Left cardiac atrium (tissue), 4 donors: Measurements from ENCODE around the gene DHDH. TPM values are rescaled to one million over a fixed set of nuclear protein-coding genes. Genes with fewer than 3 reads are reported as not detected.
"Not testable (repeated sequence)": the region's sequence is repeated elsewhere in the genome, so short reads cannot be mapped to it uniquely, and the experiment has no call there.

Experiments used
- ATAC-seq, 2 donors: fragments of 200-7000 bp; cut with Tn5 transposase; one replicate each; pipeline ENCODE4 v1.9.1; 2020; ENCODE audit warnings: mild to moderate bottlenecking in 2 of 2, moderate library complexity in 2 of 2
- DNase-seq: peaks from one replicate; pipeline ENCODE4 v3.0.0-alpha.2; 2020
- intact Hi-C, 2 donors: fragments of 100-400 bp; cut with DNase I; formaldehyde crosslinking; loops; one replicate each; pipeline versions ENCODE4 v1.14.1 to v1.15.1; 2022 to 2023
- long read RNA-seq: library from polyadenylated mRNA; unstranded; transcript quantifications from one replicate; pipeline ENCODE4 v2.0.0, GENCODE V29; 2021
- total RNA-seq, 2 donors: library from RNA; stranded (reverse); fragmentation: NEBNext Ultra II Directional; extraction: Animal tissue kit (Norgen Biotek cat#: 25700); gene quantifications; one replicate each; pipeline ENCODE4 v1.2.1, GENCODE V29; 2021
- donor health status: DM: no; HTN: yes; CAD: no.
- donor health status: DM: no; HTN: yes; CAD: no; lungs with severe emphysema.
- donor health status: DM: yes; HTN: yes; CAD: no.
- donor health status: Dilated cardiomyopathy.

DHDH gene
- not detected for total RNA-seq
- long read RNA-seq = 0 reads

DNA sequence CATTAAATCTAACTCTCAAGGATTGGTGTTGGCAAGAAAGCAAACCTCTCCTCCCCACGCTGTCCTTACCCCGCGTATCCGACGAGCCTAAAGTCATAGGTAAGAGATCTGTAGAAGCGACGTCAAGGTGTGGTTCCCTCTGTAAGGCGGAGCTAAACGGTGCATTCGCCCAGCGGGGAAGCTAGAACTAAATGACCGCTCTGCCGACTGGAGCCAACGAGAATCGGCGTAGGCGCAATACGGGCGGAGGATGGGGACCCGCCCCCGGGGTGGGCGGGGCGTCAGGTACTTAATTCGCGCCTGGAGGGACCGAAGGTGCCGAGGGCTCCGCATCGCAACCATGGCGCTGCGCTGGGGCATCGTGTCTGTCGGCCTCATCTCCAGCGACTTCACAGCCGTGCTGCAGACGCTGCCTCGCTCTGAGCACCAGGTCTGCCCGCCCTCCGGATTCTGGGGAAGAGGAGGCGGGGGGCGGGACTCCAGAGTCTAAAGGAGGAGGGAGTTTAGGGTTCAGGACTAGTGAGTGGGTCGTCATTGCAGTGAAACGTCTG, at the start of gene DHDH:
TSS of gene DHDH (plus strand) at position 318 of the 551 bp plus-strand sequence. CDS start at position 341, 23 bp downstream.
- ATAC-seq = peak; percentile 76 to 95
- intact Hi-C loops = no loop called here
- DNase-seq = peak; percentile 80

- intact Hi-C loops = no loop called here
- ATAC-seq (no peak), DNase-seq (no peak)
These were observed 49.8 kb upstream of the DHDH start for GRCh38 chr19:48883726-48884125.

- intact Hi-C loops = no loop called here
- no peak for ATAC-seq
- DNase-seq = no peak
These were observed 45.5 kb upstream of the DHDH start for GRCh38 chr19:48887861-48888612.

DNA sequence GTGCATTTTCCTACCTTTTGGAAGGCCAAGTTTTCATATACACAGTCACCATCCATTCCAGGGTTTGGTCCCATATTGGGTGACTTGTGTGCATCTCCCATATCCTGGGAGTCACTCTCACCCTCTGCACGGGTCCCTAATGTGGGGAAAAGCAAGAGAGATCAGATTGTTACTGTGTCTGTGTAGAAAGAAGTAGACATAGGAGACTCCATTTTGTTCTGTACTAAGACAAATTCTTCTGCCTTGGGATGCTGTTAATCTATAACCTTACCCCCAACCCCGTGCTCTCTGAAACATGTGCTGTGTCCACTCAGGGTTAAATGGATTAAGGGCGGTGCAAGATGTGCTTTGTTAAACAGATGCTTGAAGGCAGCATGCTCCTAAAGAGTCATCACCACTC, 44.0 kb upstream of the DHDH start:
- intact Hi-C loops, ATAC-seq, DNase-seq: not testable (repeated sequence)

DNA sequence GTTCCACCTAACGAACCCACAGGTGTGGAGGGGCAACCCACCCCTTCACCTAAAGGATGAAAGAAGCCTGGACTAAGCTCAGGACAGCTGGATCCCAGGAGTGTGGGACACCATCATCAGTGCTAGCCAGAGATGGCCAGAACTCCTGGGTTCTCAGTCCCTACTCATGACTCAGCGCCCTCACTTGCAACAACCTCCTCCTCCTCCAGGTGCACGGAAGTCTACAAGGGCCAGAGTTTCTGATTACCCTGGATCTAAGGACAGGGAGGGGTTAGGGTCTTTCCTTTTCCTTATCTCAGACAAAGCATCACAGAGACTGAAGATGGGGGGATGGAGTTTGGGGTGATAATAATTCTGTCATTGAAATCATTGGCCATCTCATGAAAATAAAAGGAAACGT, 42.9 kb upstream of the DHDH start:
- intact Hi-C loops = no loop called here
- ATAC-seq = no peak
- DNase-seq = no peak

DNA sequence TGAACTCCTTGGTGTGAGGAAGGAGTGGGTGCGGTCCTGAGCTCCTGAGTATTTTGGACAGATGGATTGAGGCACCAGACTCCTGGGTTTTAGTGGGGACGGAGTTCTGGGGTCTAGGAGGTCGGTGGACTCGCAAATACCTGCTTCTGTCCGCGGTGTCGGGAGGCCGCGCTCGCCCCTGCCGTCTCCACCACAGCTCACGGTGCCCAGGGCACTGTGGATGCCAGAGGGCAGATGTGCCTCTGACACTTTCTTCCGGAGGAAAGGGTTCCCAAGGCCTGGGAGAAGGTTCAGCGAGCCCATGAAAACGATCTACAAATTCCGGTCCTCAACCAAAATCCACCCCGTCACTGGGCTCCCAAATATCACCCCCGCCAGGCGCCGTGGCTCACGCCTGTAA, 38.3 kb upstream of the DHDH start:
- intact Hi-C loops = no loop called here
- ATAC-seq (no peak), DNase-seq (no peak)

GRCh38 chr19:48896191-48896720, 37.2 kb upstream of the DHDH start:
- peak; percentile 78 for DNase-seq
- intact Hi-C loops = no loop called here
- ATAC-seq = peak; percentile 34 to 62

- no peak for ATAC-seq
- intact Hi-C loops = no loop called here
- DNase-seq = no peak
These were observed 36.3 kb upstream of the DHDH start for GRCh38 chr19:48897181-48897580.

GRCh38 chr19:48899386-48899749, 34.1 kb upstream of the DHDH start:
- DNase-seq, ATAC-seq, intact Hi-C loops: not testable (repeated sequence)

GRCh38 chr19:48899781-48900476, 33.6 kb upstream of the DHDH start, which contains the start of gene NUCB1:
Gene NUCB1, plus strand, starts transcription at chr19:48900312. Its CDS starts 485 bp downstream, at chr19:48900797.
- peak; percentile 99 for DNase-seq
- ATAC-seq = peak; percentile 97 to 98
- intact Hi-C loops = loop anchor here in 1 of 2 donors (10.0 kb wide), 1 partner anchor 55 kb away; the partner anchor contains the start of gene BAX

GRCh38 chr19:48900477-48901406, 32.8 kb upstream of the DHDH start:
- intact Hi-C loops = loop anchor here in 1 of 2 donors (10.0 kb wide), 1 partner anchor 54 kb away; the partner anchor contains the start of gene BAX
- peak; percentile 15 to 25 for ATAC-seq
- no peak for DNase-seq

DNA sequence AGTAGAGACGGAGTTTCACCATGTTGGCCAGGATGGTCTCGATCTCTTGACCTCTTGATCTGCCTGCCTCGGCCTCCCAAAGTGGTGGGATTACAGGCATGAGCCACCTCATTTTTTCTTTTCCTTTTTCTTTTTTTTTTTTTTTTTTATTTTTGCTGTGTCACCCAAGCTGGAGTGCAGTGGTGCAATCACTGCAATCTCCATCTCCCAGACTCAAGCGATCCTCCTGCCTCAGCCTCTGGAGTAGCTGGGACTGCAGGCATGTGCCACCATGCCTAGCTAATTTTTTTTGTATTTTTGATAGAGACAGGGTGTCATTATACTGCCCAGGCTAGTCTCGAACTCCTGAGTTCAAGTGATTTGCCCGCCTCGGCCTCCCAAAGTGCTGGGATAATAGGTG, 31.2 kb upstream of the DHDH start:
- DNase-seq, ATAC-seq: not testable (repeated sequence)
- intact Hi-C loops = loop anchor here in 1 of 2 donors (10.0 kb wide), 1 partner anchor 53 kb away; the partner anchor contains the start of gene BAX

DNA sequence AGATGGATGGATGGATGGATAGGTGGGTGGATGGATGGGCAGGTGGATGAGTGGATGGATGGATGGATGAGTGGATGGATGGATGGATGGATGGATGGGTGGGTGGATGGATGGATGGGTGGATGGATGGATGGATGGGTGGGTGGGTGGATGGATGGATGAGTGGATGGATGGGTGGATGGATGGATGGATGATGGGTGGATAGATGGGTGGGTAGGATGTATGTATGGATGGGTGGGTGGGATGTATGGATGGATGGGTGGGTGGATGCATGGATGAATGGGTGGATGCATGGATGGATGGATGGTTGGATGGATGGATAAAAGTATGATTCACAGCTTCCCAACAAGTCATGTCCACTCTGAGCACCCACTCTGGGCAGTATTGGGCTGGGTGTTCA, 29.7 kb upstream of the DHDH start:
- intact Hi-C loops = loop anchor here in 1 of 2 donors (10.0 kb wide), 1 partner anchor 51 kb away; the partner anchor contains the start of gene BAX
- DNase-seq, ATAC-seq: not testable (repeated sequence)

DNA sequence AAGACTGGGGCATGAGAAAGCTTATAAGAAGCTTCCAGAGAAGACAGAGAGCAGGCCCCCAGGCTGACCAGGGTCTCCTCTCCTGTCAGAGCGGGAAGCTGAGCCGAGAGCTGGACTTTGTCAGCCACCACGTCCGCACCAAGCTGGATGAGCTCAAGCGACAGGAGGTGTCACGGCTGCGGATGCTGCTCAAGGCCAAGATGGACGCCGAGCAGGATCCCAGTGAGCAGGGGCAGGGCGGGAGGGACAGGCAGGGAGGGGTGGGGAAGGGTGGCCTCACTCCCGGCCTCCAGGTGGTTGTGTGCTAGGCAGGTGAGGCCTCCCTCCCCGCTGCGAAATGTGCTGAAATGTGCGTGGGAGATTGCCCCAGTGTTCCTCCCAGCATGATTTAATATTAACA, 27.8 kb upstream of the DHDH start:
- peak in 1 of 2 donors; percentile 52 for ATAC-seq
- intact Hi-C loops = loop anchor here in 1 of 2 donors (10.0 kb wide), 1 partner anchor 49 kb away; the partner anchor contains the start of gene BAX
- no peak for DNase-seq

- no peak for DNase-seq
- intact Hi-C loops = loop anchor here in 1 of 2 donors (10.0 kb wide), 1 partner anchor 48 kb away; the partner anchor contains the start of gene BAX
- no peak for ATAC-seq
These were observed 27.2 kb upstream of the DHDH start for GRCh38 chr19:48906324-48906723.

GRCh38 chr19:48907671-48908070, 25.8 kb upstream of the DHDH start:
- no peak for DNase-seq
- peak in 1 of 2 donors; percentile 24 for ATAC-seq
- intact Hi-C loops = loop anchor here in 1 of 2 donors (10.0 kb wide), 1 partner anchor 47 kb away; the partner anchor contains the start of gene BAX

DNA sequence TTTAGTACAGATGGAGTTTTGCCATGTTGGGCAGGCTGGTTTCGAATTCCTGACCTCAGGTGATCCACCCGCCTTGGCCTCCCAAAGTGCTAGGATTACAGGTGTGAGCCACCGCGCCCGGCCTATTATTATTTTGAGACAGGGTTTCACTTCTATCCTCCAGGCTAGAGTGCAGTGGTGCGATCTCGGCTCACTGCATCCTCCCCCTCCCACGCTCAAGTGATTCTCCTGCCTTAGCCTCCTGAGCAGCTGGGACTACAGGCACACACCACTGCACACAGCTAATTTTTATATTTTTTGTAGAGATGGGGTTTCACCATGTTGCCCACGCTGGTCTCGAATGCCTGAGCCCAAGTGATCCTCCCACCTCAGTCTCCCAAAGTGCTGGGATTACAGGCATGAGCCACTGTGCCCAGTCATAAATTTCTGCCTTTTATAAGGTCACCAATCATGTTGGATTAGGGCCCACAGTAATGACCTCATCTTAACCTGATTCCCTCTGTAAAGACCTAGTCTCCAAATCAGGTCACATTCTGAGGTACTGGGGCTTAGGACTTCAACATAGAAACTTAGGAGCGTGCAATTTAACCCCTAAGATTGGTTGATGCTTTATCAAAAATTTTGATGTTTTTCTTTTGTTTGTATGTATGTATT, 23.9 kb upstream of the DHDH start:
- intact Hi-C loops = loop anchor here in 1 of 2 donors (10.0 kb wide), 1 partner anchor 45 kb away; the partner anchor contains the start of gene BAX
- not testable (repeated sequence) for ATAC-seq, DNase-seq
